Right renal cortex interstitium (tissue), 3 donors: ENCODE results near the gene FAM120B. TPM values are rescaled to one million over a fixed set of nuclear protein-coding genes. Genes with fewer than 3 reads are reported as not detected.
"Not testable (repeated sequence)": the region's sequence is repeated elsewhere in the genome, so short reads cannot be mapped to it uniquely, and the experiment has no call there.

Source experiments
- DNase-seq, 3 donors: peaks; one replicate each; pipeline ENCODE4 v3.0.0-alpha.2; 2013; ENCODE audit warnings: low read depth in 3 of 3, low spot score in 2 of 3
- polyA plus RNA-seq, 3 donors: library from polyadenylated mRNA; unstranded; fragments of 120-200 nt; gene quantifications; one replicate each; pipeline ENCODE4 v1.2.1, GENCODE V29; 2013; ENCODE audit not compliant: insufficient read length in 3 of 3

FAM120B gene
- polyA plus RNA-seq, 3 donors = 35.6 to 38.5 (median 37.9) TPM

DNA sequence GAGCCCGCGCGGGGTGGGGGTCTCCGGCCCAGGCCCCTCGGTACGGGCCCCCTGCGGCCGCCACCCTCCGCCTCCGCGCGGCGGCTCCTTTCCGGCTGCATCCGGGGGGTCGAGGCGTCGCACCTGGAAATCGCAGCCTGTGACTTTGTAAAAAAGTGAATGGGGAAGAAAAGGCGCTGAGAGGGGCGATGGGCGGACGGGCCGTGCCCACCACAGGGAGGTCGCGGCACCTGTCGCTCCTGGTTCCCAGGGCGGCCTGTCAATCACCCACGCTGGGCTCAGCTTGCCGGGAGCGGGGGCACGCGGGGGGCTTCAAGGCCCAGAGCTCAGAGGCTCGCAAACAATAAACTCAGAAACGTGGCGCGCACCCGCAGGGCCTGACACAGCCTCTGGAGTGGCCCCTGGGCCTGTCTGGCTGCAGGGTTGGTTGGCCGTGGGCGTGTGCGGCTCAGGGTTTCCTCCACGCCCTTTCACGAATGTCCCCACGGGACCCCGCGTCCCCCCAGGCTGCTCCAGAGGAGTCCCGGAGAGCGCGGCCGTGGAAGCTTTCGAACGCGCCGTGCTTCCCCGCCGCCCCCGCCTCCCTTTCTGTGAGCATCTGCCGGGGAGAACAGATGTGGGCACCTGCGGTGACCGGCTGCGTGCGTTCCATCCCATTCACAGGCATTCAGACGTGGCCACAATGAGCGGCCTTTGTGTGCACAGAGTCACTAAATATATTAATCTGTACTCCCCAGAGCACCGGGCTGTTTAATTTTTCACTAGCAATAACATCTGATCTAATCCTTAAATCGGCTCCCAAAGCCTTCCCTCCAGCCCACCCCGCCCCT is 9.6 kb upstream of the FAM120B start:
- DNase-seq = no peak

DNA sequence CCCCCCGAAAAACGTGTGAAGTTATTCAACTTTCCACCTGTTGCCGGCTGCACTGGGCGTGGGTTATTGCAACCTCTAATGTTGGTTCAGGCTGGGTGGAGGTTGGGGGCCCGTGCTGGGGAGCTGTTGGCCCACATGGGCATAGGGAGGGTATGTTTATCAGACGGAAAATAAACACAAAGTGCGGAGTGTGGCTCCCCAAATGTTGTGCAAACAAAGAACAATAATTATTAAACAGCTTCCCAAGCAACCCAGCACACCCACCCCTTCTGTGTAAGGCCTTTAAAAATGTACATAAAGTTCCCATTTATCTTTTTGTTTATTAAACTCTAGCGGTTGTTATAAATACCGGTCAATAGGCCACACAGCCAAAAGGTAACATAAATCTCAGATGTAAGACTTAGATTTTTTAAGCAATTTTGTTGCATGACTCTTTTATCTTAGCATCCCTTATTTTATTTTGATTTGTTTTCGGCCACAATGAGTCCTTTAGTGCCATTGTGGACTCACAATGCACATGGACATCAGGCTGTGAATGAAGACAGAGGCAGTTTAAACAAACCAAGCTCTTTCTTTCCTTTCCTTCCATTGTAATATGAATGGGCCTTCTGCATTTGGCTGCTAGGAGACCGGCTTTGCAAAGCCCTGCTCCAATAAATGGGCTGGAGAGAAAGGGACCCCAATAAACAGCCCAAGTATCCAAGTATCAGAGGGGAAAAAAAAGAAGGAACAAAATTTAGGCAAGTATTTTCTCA is 8.8 kb upstream of the FAM120B start:
- DNase-seq = no peak

DNA sequence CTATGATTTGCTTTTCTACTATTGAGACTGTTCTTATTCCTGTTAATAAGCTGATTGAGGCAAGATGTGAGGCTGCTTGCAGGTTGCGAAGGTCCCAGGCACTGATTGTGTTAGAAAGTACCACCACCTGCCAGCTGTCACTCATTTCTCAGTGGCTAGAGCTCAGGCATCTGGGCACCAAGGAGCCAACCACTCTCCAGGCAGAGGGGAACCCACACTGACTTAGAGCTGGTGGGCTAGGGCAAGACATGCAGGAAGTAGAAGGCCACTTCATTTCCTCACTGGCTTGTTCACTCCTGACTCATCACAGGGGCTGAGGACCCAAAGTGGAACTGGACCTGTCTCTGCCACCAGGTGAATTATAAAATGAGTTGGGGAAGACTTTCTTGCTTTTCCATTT is 7.9 kb upstream of the FAM120B start:
- DNase-seq = no peak

DNA sequence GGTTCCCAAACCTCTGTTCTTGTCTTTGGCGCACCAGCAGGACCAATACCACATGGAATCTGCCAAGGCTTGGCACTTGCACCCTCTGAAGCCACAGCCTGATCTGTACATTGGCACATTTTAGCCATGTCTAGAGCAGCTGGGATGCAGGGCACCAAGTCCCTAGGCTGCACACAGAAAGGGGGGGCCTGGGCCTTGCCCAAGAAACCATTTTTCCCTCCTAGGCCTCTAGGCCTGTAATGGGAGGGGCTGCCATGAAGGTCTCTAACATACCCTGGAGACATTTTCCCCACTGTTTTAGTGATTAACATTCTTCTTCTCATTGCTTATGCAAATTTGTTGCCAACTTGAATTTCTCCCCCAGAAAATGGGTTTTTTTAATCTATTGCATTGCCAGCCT is 5.4 kb upstream of the FAM120B start:
- DNase-seq = no peak

DNA sequence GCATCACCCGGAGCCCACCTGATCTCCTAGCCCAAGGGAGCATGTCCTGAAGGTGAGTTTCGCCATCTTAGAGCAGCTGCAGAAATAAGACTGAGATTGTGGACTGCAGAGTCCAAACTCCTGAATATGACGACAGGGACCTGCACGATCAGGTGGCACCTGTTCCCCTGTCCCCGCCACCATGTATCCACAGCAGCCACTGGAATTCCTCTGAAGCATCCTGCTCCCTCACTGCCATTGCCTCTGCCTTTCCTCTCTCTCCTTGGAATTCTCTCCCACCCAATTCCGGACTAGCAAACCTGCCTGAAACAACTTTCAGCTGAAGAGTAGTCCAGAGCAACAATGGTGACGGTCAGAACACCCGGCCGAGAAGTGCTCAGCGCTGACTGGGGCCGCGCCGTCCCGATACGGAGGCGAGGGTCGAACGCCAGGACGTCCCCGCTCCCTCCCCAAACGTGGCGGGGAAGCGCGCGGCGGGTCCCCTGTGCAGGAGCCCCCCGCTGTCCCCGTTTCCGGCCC is 694 bp upstream of the FAM120B start:
- DNase-seq = no peak

DNA sequence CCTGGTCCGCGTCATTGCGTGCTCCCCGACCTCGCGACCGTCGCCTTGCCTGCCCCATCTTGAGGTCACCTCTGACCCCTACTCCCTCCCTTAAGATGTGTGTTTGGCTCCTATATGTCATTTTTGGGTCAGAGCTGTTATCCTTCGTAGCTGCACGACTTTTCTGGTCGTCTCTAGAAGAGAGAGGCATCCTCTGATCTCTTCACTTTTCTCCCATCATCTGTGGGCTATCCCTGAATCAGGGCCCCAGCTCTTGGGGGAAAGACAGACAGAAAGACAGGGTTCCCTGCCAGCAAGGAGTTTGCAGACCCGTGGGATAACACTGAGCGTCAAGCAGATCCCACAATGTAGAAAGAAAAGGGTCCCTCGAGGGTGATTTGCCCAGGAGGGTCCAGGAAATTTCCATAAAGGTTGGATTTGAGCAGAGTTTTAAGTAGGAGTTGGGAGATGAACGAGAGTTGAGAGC is 555 bp downstream of the FAM120B start:
- DNase-seq = no peak

DNA sequence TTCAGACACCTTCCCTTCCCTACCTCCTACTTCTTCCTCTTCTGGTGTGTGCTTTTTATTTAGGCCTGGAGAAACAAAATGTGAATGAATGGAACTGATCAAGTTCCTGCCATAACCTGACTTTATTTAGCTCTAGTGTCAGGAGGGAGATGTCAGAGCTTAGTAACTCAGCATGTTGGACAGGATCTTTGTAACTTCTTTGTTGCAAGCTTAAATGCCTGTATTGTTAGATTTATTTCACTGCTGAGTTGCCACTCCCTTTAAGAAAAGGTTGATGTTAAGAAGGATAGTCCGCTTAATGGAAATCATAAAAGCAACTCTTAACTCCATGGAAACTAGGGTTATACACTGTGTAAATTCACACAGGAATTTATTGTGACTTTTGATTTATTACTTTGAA is 2.2 kb downstream of the FAM120B start:
- DNase-seq = no peak

DNA sequence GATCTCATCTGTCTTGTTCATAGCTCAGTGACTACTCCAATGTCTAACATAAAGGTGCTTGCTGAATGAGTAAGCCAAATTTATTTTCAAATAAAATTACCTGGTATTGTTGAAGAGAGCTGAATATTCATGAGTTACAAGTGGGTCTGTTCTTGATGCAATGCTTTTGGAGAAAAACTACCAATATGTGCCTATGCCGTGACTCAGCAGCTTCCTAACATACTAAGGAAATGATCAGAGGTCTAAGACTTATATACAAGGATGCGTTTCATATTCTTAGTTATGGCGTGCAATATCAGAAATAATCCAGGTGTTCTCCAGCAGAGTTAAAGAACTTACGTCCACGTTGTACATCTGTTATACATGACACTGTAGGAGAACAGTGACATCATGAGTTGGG is 5.1 kb downstream of the FAM120B start:
- DNase-seq = no peak

DNA sequence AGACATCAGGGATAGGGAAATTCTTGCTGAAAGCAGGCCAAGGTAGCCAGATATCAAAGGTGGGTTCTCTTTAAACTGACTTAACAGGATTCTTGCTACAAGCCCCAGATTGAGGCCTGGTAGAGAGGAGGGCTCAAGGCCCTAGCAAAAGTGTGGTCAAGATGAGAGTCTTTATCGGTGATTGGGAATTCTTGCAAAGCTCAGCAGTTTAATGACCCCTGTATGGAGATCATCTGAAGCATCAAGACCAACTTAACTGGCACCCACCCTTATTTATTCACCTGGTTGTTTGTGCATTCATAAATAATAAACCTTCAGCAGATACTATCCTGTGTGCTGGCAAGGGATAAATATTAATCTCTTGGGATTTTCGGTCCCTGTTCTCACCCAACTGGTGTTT is 6.3 kb downstream of the FAM120B start:
- no peak for DNase-seq

DNA sequence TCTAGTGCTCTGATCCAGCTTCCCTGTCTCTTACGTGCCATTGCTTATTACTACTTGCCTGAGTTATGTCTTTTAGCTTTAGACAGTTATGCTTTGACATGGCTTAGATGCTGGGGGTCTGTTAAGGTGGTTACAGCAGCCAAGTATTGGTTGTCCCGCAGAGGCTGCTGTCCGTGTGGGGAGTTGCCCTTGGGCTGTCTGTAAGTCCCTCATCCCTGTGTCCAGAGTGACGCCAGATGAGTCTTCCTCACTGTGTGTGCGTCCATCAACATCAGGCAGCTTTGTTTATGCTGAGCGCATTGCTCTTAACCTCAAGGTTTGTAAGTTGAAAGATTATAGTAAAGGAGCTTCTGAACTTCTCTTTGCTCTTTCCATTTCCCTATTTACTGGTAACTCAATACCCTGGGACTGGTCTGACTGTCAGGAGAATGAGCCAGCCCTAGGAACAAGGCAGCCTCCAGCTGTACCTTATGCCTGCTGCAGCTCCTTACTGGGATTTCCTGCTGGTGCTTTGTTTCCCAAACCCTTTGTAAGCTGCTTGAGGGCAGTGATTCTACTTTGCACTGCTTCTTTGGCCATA is 7.2 kb downstream of the FAM120B start:
- DNase-seq = no peak

DNA sequence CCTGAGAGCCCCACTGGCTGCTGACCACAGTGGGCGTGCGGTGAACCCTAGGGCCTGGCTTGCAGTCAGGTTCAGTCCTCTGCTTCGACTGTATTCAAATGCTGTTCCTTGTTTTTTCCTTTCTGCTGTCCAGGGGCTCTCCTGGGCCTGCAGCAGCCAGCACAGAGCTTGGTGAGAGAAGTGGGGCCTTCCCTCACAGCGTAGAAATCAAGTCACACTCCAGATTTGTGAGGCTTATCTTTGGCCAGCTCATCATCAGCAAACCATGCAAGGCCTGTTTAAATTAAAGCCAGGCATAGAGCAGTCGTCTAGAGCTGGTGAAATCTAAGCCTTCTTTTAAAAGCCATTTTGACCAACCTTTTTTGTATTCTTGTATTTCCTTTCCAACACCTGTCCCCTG is 8.4 kb downstream of the FAM120B start:
- DNase-seq = no peak

DNA sequence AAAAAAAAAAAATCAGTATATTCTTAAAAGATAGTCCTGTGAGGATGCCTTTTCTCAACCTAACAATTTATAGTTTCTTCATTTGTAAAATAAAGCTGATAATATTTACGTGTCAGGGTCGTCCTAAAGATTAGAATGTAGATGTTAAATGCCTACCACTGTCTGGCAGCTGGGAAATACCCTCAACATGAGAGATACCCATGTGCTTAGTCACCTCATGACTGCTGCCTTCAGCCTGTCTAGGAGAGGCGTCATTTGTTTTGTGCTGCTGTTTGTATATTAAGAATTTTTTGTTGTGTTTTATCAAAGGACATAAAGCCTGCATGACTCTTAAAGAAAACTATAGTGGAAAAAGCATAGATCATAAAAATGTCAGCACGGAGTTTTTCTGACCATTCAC is 9.5 kb downstream of the FAM120B start:
- DNase-seq = no peak

DNA sequence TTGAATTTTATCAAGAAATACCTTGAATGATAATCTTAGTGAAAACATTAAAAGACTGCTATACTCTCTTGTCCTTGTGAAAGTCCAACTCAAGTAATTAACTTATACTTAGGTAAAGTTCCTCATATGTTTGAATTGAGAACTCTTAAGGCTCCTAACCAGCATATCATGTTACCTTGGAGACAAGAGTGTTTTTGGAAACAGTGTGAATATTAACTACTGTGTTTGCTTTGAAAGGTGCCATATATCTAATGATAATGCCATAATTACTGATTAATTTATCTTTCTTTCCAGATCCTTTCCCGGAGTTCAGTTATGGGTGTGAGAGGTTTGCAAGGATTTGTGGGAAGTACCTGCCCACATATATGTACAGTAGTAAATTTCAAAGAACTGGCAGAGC is 10.5 kb downstream of the FAM120B start:
- no peak for DNase-seq

DNA sequence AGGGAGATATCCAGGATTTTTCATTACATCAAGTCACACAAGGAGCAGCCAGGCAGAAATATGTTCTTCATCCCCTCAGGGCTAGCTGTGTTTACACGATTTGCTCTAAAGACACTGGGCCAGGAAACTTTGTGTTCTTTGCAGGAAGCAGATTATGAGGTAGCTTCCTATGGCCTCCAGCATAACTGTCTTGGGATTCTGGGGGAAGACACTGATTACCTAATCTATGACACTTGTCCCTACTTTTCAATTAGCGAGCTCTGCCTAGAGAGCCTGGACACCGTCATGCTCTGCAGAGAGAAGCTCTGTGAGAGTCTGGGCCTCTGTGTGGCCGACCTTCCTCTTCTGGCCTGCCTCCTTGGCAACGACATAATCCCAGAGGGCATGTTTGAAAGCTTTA is 11.2 kb downstream of the FAM120B start:
- DNase-seq = no peak

DNA sequence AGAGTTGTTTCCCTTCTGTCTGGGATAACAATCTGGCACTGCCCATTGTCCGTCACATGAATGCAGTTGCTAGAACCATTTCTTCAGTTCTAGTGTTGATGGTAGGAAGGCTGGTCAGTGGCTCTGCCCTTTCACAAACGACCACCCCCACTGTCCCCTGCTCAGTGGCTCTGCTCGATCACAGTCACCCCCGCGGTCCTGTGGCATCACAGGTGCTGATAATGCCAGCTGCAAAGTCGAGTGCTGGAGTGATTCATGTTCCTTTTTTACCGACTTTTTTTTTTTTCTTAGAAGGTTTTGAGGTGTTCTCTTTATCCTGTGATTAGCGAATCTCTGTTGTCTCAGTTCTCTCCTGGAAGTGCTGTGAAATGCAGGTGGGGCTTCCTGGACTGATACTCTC is 22.8 kb downstream of the FAM120B start:
- no peak for DNase-seq

DNA sequence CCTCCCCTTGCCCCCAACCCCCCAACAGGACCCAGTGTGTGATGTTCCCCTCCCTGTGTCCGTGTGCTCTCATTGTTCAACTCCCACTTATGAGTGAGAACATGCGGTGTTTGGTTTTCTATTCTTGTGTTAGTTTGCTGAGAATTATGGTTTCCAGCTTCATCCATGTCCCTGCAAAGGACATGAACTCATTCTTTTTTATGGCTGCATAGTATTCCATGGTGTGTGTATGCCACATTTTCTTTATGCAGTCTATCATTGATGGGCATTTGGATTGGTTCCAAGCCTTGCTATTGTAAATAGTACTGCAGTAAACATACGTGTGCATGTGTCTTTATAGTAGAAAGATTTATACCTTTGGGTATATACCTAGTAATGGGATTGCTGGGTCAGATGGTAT is 28.6 kb downstream of the FAM120B start:
- not testable (repeated sequence) for DNase-seq

DNA sequence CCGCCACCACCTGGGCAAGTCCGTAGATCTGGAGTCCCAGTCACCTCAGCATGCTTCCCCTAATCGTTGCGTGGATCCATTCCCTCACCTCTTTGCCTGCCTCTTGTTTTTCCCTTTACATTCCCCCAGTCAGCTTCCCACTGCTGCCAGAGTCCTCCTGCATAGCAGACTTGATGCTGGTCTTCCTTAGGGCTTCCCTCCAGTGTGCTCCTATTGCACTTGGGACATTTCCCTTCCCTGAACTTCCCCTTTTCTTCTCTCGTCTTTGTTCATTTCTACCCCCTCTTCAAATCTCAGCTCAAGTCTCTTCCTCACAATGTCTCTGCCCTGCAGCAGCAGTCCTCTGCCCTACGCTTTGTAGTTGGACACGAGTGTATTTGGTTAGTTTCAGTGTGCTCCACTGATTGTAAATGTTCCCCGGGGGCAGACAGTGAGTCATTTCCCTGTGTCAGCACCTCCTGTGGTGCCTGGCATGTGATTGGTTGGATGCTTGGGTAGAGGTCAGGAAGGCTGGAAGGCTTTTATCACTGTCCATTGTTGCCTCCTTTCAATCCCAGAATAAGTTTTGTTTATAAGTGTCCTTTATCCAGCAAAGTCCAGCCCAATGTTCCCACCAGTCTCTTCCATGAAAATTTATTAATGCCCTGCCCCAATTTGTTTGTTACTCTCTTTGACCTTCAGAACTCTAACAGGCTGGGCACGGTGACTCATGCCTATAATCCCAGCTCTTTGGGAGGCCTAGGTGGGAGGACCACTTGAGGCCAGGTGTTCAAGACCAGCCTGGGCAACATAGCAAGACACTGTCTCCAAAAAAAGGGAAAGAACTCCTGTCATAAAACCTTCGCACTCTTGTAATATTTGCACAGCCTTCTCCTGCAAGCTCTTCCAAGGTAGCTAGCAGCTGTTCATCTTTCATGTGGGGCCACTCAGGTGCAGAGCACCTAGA is 38.3 kb downstream of the FAM120B start:
- no peak for DNase-seq

DNA sequence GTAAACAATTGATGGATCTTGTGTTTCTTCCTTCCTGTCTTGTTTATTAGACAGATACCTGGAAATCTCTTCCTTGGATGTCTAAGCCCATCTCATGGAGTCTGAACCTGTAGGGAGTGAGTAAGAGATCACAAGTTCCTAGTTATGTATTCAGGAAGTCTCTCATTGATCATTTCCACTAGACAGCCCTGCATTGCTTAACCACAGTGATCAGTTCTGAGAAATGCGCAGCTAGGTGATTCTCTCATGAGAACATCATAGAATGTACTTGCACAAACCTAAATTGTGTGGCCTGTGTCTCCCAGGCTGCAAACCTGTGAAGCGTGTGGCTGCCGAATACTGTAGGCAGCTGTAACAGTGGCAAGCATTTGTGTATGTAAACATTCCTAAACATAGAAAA is 39.1 kb downstream of the FAM120B start:
- DNase-seq = no peak

DNA sequence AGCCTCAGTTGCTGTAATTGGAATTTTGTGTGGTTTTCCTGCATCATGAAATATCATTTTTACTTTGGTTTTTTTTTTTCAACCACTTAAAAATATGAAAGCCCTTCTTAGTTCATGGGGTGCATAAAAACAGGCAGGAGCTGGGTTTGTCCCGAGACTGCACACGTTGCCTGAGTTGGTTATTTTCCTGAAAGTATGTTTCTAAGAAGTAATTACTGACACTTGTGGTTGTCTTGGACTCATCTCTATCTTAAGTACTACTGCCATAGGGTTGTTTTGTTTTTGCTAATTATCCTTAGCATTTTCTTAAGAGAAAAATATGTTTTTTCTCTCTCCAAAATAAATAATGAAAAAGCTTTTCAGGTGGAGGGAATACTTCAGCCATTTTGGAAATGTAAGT is 40.1 kb downstream of the FAM120B start:
- DNase-seq = no peak

DNA sequence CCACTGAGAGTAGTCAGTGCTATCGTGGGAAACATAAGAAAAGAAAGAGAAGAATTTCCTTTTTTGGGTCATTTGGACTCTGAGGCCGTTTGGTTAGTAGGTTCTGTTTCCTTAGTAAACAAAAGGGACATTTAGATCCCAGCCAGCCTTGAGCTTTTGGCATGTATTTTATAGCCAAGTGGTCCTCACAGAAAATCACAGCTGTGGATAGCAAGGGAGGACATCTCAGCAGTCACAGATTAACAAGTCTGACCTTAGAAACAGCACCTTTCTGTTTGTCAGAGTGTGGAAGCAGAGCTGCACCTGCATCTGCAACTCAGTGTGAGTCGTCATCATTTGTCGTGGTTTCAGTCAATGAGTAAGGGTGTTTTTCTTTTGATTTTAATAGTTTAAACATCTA is 40.5 kb downstream of the FAM120B start:
- DNase-seq = no peak
